Measurements from ENCODE around the gene AGPS.
A peak's percentile ranks its signal among the peaks of the same experiment; 100 is the strongest.
"Not testable (repeated sequence)": the region's sequence is repeated elsewhere in the genome, so short reads cannot be mapped to it uniquely, and the experiment has no call there.

The AGPS gene

GRCh38 chr2:177392373-177393202 is at the start of gene AGPS:
Gene AGPS (plus strand): TSS chr2:177392773. CDS start chr2:177392790, 17 bp downstream.
- peak; percentile 33 for DNase-seq (ENCODE audit: low read depth)

GRCh38 chr2:177343773-177344172 is 48.8 kb upstream of the AGPS start:
- DNase-seq (ENCODE audit: low read depth), result no peak

DNA sequence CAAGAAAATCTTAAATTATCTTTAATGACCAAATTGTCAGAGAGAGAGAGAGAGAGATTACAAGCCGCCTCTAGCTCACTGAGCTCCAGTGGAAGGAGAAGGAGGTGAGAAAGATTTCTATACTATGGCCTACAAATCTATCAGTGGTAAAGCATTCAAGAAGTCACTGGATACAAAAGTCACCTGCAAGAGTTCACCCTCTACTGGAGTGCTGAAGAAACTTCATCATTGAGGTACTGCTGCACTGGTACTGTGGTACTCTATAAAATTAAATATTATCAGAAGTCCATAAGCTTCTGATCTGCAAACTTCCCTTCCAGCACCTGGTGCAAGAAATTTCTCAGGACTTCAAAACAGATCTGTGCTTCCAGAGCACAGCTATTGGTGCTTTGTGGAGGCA is 48.3 kb upstream of the AGPS start:
- no peak for DNase-seq (ENCODE audit: low read depth)

DNA sequence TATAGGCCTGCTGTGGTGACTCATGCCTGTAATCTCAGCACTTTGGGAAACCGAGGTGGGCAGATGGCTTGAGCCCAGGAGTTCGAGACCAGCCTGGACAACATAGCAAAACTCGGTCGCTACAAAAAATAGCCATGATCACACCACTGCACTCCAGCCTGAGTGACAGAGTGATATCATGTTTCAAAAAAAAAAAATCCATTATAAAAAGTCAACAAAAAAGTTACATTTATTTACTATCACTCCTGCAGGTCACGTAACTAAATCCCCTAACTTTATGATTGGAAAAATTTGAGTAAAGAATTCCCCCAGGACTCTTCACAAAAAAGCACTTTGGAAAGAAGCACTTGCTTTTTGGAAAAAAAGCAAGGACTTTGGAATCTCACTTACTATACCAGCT is 46.4 kb upstream of the AGPS start:
- no peak for DNase-seq (ENCODE audit: low read depth)

GRCh38 chr2:177347570-177347969 is 45.0 kb upstream of the AGPS start:
- DNase-seq (ENCODE audit: low read depth), result no peak

GRCh38 chr2:177348118-177348654 is 44.4 kb upstream of the AGPS start:
- DNase-seq (ENCODE audit: low read depth), result no peak

- no peak for DNase-seq (ENCODE audit: low read depth)
Observed at GRCh38 chr2:177348733-177349693, 43.6 kb upstream of the AGPS start.

GRCh38 chr2:177350624-177351023 is 41.9 kb upstream of the AGPS start:
- not testable (repeated sequence) for DNase-seq (ENCODE audit: low read depth)

GRCh38 chr2:177351121-177351520 is 41.5 kb upstream of the AGPS start:
- not testable (repeated sequence) for DNase-seq (ENCODE audit: low read depth)

- DNase-seq (ENCODE audit: low read depth), result no peak
Observed at GRCh38 chr2:177352441-177353186, 40.0 kb upstream of the AGPS start.

GRCh38 chr2:177353187-177353478 is 39.4 kb upstream of the AGPS start:
- no peak for DNase-seq (ENCODE audit: low read depth)

GRCh38 chr2:177354541-177354940 is 38.0 kb upstream of the AGPS start:
- not testable (repeated sequence) for DNase-seq (ENCODE audit: low read depth)

- DNase-seq (ENCODE audit: low read depth), result no peak
Observed at GRCh38 chr2:177355874-177356273, 36.7 kb upstream of the AGPS start.

GRCh38 chr2:177359836-177360595 is 32.6 kb upstream of the AGPS start:
- DNase-seq (ENCODE audit: low read depth), result no peak

- no peak for DNase-seq (ENCODE audit: low read depth)
Observed at GRCh38 chr2:177362499-177362898, 30.1 kb upstream of the AGPS start.

DNA sequence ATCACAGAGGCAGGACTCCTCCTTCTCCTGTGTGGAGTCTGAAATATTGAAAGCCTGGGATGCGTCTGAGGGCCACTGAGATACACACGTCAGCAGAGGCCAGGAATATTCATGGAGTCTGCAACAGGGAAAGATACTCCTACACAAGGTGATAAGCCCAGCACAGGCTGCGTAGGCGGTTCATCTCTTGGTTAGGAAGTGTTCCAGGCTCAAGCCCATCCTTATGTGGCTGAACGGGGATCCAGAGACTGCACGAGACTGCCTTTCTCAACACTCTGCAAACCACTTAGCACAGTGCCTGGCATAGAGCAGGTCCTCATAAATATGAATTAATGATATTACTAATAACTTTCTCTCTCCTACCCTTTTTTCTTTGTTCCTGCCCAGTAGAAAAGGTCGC is 29.2 kb upstream of the AGPS start:
- no peak for DNase-seq (ENCODE audit: low read depth)

GRCh38 chr2:177365764-177366163 is 26.8 kb upstream of the AGPS start:
- not testable (repeated sequence) for DNase-seq (ENCODE audit: low read depth)

GRCh38 chr2:177368023-177368422 is 24.6 kb upstream of the AGPS start:
- not testable (repeated sequence) for DNase-seq (ENCODE audit: low read depth)

DNA sequence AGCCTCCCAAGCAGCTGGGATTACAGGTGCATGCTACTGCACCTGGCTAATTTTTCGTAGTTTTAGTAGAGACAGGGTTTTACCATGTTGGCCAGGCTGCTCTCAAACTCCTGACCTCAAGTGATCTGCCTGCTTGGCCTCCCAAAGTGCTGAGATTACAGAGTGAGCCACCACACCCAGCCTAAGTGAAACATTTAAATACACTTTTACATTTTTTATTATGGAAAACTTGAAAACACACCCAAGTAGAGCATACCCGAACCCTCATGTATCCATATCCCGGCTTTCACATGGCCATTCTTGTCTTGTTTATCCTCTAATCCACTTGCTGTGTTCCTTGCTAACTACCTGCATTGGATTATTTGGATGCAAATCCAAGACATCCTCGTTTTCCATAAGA is 13.2 kb upstream of the AGPS start:
- no peak for DNase-seq (ENCODE audit: low read depth)

DNA sequence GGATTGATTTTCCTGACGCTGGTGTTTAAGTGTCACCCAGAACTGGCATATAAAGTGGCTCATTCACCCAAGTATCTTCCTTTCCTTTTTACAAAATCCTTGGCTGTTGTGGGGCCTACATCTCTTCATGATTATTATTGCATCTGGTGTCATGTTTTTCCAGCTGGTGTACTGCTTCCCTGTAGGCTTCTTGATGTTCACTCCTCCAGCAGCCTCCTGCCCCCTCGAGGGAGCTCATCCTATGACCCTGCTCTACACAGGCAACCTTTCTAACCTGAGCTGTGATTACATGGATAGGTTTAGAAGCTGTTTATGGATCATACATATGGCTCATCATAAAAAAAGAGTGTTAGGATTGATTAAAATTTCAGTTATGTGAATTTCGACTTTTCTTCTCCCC is 12.4 kb upstream of the AGPS start:
- no peak for DNase-seq (ENCODE audit: low read depth)

DNA sequence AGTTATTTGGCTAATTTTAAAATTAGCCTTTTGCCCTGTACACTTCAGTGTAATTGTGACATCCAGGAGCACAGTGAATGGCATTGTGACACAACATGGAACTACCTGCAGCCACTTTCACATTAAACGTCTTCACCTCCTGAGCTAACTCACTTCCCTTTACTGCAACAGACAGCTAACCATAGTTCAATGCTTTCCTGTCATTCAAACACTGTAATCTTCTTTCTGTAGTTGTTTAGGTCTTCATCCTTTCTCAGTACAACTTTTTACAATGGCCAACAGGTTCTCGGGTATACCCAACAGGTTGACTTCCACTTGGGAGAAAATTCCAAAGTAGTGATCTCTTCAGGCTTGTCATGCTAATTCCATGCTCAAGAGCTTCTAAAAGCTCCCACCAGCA is 8.6 kb upstream of the AGPS start:
- DNase-seq (ENCODE audit: low read depth), result no peak
